ENCODE results near the gene WAC.
"Not testable (repeated sequence)": the region's sequence is repeated elsewhere in the genome, so short reads cannot be mapped to it uniquely, and the experiment has no call there.

Gene WAC

DNA sequence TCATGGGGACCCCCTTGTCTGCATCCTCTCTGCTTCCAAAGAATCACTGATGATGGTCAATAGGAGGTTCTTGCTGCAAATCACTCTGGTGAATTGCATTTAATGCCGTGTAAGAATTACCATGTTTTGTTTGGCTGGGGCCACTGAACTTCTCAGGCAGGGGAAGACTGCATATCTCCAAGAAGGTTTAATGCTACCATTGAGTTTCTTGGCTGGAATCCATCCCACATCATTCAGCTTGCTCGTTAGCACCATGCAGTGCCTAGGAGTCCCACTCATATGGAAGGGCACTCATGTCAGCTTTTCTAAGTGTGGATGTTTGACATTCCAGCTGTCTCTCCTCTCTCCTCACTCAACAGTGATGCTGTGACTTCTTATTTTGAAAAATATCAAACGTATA, 94.2 kb downstream of the WAC start:
- H3K4me1 ChIP-seq (ENCODE audit: insufficient read depth, low read length): peaks cover 5% of the 10 kb centered on the region; the same call in 1 of the 2 replicates
- H3K9me3 ChIP-seq (ENCODE audit: control insufficient read depth, insufficient read depth, low read length): no peaks in the 10 kb centered on the region
- no peak overlapping the region for H3K9ac ChIP-seq (ENCODE audit: low read depth, low read length)
- no peaks in the 10 kb centered on the region for H3K36me3 ChIP-seq (ENCODE audit: insufficient read depth, low read length)

DNA sequence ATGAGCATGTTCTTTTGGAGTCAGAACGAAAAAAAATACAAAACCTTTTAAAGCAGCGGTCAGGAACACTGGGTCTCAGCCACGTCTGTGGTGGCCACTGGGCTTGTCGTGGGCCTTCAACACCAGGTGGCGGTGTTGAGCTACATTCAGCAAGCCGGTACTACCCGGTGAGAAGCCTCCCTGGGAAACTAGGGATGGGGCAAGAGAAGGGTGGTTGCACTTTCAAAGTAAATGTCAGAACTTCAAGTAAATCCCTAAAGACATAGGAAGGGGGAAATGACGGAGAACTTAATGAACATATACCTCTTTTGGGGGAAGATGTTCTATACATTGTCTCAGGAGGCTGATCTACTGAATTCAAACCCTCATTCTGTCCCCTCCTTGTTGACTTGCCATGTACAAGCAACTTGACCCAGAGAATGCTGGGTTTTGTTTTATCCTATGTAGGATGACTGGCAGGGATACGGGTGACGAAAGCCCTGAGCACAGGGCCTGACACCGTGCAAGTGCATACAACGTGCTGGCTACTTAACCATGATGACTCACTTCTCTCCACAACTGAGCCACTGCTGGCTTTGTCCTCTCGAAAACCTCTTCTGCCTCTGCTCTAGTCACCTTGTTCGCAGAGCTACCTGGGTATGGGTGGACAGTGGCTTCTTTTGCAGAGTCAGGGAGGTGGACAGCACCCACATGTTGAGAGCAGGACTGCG, 95.4 kb downstream of the WAC start:
- no peaks in the 10 kb centered on the region for H3K9me3 ChIP-seq (ENCODE audit: control insufficient read depth, insufficient read depth, low read length)
- no peak overlapping the region; the same call in 1 of the 2 replicates for H3K9ac ChIP-seq (ENCODE audit: low read depth, low read length)
- peaks cover 5% of the 10 kb centered on the region; the same call in 1 of the 2 replicates for H3K4me1 ChIP-seq (ENCODE audit: insufficient read depth, low read length)
- no peaks in the 10 kb centered on the region for H3K36me3 ChIP-seq (ENCODE audit: insufficient read depth, low read length)

DNA sequence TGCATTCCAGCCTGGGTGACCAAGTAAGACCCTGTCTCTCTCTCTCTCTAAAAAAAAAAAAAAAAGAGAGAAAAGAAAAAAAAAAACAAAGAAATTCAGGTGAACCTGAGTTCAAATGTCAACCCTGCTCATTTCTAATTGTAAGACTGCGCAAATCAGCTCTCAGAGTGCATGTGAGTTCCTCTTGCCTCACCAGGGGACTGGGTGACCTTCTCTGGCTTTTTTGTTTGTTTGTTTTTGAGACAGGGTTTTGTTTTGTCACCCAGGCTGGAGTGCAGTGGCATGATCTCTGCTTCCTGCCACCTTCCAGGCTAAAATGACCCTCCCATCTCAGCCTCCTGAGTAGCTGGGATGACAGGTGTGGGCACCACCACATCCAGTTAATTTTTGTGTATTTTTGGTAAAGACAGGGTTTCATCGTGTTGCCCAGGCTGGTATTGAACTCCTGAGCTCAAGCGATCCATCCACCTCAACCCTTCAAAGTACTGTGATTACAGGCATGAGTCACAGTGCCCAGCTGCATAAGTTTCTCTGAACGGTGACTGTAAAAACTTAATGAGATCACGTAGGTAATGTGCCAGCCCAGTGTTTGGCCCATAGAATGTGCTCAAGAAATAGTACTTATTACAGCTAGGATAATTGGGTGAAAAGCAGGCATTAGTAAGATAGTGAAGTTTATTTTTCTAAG, 99.1 kb downstream of the WAC start:
- Histone ChIP-seq H3K9ac (ENCODE audit: low read depth, low read length) (no peak overlapping the region), H3K9me3 (ENCODE audit: control insufficient read depth, insufficient read depth, low read length) (no peaks in the 10 kb centered on the region), H3K4me1 (ENCODE audit: insufficient read depth, low read length) (peaks cover 5% of the 10 kb centered on the region; the same call in 1 of the 2 replicates), H3K36me3 (ENCODE audit: insufficient read depth, low read length) (no peaks in the 10 kb centered on the region)

DNA sequence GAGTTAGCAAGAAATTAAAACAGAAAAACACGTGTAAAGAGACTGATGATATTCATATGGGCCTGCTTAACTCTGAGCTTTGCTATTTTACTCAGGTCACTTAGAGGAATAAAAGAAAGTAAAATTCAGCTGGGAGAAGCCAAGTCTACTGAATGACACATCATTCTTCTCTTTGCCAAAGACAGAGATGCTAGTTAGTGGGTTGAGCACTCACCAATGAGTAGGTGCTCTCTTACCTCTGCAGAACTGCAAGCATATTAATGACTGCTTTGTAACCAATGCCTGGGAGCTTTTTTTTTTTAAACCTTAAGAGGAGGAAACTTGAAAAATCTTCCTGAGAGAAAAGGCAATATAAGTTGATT, 99.6 kb downstream of the WAC start:
- Histone ChIP-seq H3K9ac (ENCODE audit: low read depth, low read length) (no peak overlapping the region), H3K4me1 (ENCODE audit: insufficient read depth, low read length) (peaks cover 5% of the 10 kb centered on the region; the same call in 1 of the 2 replicates), H3K9me3 (ENCODE audit: control insufficient read depth, insufficient read depth, low read length) (no peaks in the 10 kb centered on the region), H3K36me3 (ENCODE audit: insufficient read depth, low read length) (no peaks in the 10 kb centered on the region)

DNA sequence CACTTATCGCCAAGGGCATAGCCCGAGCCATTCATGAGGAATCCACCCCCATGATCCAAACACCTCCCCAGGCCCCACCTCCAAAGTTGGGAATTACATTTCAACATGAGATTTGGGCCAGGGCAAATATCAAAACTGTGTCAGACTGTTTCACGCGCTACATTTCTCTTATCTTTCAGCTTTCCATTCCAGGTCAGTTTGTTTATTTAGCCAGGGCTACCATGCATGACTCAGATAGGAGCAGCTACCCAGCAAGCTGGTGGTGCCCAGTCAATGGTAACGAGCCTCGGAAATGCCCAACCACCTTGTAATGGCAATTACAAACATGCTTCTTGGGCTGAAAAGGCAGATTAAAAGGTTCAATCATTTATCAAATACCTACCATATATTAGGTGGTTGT, 100.8 kb downstream of the WAC start:
- no peak overlapping the region for H3K9ac ChIP-seq (ENCODE audit: low read depth, low read length)
- no peaks in the 10 kb centered on the region for H3K36me3 ChIP-seq (ENCODE audit: insufficient read depth, low read length)
- H3K4me1 ChIP-seq (ENCODE audit: insufficient read depth, low read length): no peaks in the 10 kb centered on the region; the same call in 1 of the 2 replicates
- H3K9me3 ChIP-seq (ENCODE audit: control insufficient read depth, insufficient read depth, low read length): no peaks in the 10 kb centered on the region

DNA sequence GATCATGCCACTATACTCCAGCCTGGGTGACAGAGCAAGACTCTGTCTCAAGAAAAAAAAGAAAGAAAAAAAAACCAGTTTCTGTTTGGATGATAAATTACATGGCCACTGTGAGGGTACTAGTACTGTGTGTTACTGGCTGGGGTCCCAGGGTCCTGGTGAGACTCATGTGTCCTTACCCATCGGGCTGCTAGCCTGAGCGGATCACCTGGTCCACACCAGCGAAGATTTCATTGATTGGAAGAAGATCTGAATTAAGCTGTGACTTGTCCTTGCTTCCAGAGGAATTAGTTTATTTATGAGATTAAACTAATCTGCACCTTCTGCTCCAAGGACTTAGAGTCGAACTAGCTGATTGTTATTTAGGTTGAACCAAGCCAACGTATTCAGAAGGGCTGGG, 104.4 kb downstream of the WAC start:
- Histone ChIP-seq H3K36me3 (ENCODE audit: insufficient read depth, low read length) (no peaks in the 10 kb centered on the region), H3K9ac (ENCODE audit: low read depth, low read length) (no peak overlapping the region), H3K9me3 (ENCODE audit: control insufficient read depth, insufficient read depth, low read length) (no peaks in the 10 kb centered on the region), H3K4me1 (ENCODE audit: insufficient read depth, low read length) (no peaks in the 10 kb centered on the region)

DNA sequence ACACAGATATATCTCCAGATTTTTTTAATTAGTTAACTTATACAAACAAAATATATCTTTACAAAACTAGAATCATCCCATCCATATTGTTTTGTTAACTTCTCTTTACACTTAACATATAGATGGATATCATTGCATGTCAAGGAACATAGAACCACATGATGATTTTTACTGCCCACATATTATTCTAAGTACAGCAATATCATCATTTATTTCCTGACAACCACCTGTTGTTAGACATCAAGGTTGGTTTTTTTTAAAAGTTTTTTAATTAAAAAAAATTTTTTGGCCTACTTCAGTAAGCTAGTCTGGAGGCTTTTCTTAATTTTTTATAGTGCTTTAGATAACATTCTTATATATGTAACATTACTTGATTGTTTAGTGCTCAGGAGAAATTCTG, 105.5 kb downstream of the WAC start:
- Histone ChIP-seq H3K9ac (ENCODE audit: low read depth, low read length) (no peak overlapping the region), H3K36me3 (ENCODE audit: insufficient read depth, low read length) (no peaks in the 10 kb centered on the region), H3K4me1 (ENCODE audit: insufficient read depth, low read length) (no peaks in the 10 kb centered on the region), H3K9me3 (ENCODE audit: control insufficient read depth, insufficient read depth, low read length) (no peaks in the 10 kb centered on the region)

DNA sequence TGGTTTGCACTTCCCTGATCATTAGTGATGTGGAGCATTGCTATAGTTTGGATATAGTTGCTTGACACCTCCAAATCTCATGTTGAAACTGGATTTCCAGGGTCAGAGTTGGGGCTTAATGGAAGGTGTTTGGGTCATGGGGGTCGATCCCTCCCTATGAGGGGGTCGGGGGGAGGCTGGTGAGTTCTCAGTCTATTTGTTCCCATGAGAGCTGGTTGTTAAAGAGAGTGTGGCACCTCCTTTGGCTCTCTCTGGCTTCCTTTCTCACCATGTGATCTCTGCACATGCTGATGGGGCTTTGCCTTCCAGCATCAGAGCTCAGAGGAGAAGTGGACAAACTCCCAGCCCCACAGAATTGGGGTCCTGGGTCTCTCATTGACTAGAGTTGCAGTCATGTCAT, 107.6 kb downstream of the WAC start:
- H3K36me3 ChIP-seq (ENCODE audit: insufficient read depth, low read length): no peaks in the 10 kb centered on the region

DNA sequence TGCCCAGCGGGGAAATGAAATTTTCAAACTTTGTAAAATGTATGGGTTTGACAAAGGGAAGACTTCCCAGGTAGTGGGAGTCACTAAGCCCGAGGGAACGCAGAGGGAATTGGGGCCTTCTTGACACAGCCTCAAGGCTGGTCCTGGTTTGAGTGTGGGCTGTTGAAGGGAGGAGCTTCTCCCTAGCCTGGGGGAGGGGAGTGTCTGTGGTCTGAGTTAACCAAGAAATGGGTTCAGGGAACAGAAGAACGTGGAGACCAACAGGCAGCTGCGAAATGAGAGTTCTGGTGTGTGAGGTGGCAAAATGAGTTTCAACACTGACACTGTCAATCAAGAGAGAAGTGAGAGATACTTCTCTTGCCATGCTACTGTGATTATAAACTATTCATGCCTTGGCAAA, 111.7 kb downstream of the WAC start:
- no peaks in the 10 kb centered on the region for H3K4me1 ChIP-seq (ENCODE audit: insufficient read depth, low read length)
- H3K36me3 ChIP-seq (ENCODE audit: insufficient read depth, low read length): no peaks in the 10 kb centered on the region; the same call in 1 of the 2 replicates
- no peak overlapping the region for H3K9ac ChIP-seq (ENCODE audit: low read depth, low read length)
- H3K9me3 ChIP-seq (ENCODE audit: control insufficient read depth, insufficient read depth, low read length): no peaks in the 10 kb centered on the region; the same call in 1 of the 2 replicates

More for the DNA sequence above, 107.6 kb downstream of the WAC start:
- Histone ChIP-seq H3K9ac (ENCODE audit: low read depth, low read length) (no peak overlapping the region), H3K4me1 (ENCODE audit: insufficient read depth, low read length) (no peaks in the 10 kb centered on the region), H3K9me3 (ENCODE audit: control insufficient read depth, insufficient read depth, low read length) (no peaks in the 10 kb centered on the region)

DNA sequence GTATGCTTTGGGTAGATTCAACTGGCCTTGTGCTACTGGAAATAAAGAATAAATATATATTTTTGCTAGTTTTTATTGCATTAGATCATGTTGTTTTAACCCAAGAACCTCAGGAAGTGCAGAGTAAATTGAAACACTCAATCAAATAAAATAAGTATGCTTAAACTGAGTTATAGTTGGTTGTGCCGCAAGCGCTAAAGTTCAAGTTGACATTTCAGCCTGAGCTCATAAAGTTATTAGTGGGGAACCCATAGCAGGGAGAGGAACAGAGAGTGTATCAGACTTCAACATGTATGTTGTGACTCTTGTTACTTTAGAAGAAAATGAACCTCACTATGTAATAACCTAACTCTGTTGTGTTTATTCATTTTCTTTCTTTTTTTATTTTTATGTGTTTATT, 119.2 kb downstream of the WAC start:
- no peaks in the 10 kb centered on the region; the same call in 1 of the 2 replicates for H3K36me3 ChIP-seq (ENCODE audit: insufficient read depth, low read length)
- H3K9ac ChIP-seq (ENCODE audit: low read depth, low read length): no peak overlapping the region
- H3K9me3 ChIP-seq (ENCODE audit: control insufficient read depth, insufficient read depth, low read length): no peaks in the 10 kb centered on the region; the same call in 1 of the 2 replicates
- H3K4me1 ChIP-seq (ENCODE audit: insufficient read depth, low read length): no peaks in the 10 kb centered on the region

DNA sequence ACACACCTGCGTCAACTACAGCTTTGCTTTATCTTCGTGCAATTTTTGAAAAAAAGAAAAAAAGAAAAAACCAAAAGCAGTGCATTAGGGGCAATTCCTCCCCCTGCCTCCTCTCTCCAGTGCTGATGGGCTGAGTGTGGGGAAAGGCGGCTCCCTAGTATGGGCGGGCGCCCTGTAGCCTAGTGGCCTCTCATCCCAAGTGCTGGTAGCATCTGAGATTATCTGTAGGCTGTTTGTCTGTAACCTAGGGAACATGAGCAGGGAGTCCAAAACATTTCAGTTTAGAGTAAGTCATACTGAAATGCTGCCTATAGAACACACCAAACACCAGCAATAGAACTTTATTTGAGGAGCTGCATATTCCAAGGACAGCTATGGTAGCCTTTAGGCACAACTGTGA, 119.8 kb downstream of the WAC start:
- H3K9ac ChIP-seq (ENCODE audit: low read depth, low read length): no peak overlapping the region
- H3K36me3 ChIP-seq (ENCODE audit: insufficient read depth, low read length): no peaks in the 10 kb centered on the region; the same call in 1 of the 2 replicates
- H3K4me1 ChIP-seq (ENCODE audit: insufficient read depth, low read length): no peaks in the 10 kb centered on the region
- no peaks in the 10 kb centered on the region; the same call in 1 of the 2 replicates for H3K9me3 ChIP-seq (ENCODE audit: control insufficient read depth, insufficient read depth, low read length)

DNA sequence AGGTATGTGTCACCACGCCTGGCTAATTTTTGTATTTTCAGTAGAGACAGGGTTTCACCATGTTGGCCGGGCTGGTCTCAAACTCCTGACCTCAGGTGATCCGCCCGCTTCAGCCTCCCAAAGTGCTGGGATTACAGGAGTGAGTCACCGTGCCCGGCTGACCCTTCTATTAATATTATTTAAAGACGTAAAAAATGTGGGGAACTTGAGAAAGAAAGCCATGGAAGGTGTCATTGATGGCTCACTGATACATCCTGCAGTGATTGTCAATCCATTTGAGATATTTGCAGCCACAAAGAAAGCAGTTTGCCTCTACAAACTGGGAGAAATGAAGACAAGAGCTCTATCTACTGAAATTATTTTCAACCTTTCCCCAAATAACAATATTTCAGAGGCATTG, 125.9 kb downstream of the WAC start:
- not testable (repeated sequence) for H3K36me3 ChIP-seq (ENCODE audit: insufficient read depth, low read length); H3K4me1 ChIP-seq (ENCODE audit: insufficient read depth, low read length); H3K9me3 ChIP-seq (ENCODE audit: control insufficient read depth, insufficient read depth, low read length); H3K9ac ChIP-seq (ENCODE audit: low read depth, low read length)

DNA sequence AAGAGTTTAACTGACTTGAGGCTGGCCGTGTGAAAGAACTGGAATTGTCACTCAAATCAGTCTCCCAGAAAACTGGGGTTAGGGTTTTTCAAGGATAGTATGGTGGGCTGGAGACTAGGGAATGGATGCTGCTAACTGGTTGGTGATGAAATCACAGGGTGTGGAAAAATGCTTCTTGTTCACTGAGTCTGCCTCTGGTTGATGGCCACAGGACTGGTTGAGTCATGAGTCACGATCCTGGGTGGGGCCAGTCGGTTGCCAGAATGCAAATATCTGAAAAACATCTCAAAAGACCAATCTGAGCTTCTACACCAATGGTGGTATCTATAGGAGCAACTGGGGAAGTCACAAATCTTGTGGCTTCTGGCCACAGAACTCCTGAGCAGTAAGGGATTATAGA, 128.1 kb downstream of the WAC start:
- H3K9ac ChIP-seq (ENCODE audit: low read depth, low read length): no peak overlapping the region
- no peaks in the 10 kb centered on the region for H3K4me1 ChIP-seq (ENCODE audit: insufficient read depth, low read length)
- H3K36me3 ChIP-seq (ENCODE audit: insufficient read depth, low read length): no peaks in the 10 kb centered on the region
- no peaks in the 10 kb centered on the region for H3K9me3 ChIP-seq (ENCODE audit: control insufficient read depth, insufficient read depth, low read length)

DNA sequence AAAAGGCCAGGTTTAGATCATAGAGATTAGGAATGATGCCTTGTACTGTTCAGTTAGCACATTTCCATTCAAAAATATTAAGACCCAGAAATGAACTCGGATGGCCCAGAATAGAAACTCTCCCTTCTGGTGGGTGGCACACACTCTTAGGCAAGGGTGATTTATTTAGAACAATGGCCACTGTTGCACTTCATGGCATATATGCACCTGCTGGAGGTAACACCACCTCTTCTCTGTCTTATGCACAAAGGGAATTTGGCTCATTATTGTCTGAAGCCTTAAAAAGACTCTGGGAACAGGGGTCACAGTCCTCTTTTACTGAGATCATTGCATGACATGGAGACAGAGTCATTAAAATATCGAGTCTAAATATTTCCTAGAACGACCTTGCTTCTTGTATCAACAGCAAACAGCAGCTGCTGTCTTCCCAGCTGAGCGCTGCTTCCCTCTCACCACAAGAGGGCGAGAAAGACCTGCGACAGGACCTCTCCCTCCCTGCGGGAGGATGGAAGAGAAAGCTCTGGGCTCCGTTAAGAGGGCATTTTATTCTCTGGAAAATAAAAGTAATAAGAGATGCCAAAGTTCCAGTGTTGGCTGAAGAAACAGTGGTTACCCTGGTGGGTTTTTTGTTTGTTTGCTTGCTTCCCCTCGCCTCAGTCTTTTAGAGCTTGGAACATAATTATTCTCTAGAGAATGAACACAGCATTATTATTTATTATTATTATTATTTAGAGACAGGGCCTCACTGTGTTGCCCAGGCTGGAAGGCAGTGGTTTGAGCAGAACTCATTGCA, 130.9 kb downstream of the WAC start:
- H3K9ac ChIP-seq (ENCODE audit: low read depth, low read length): no peak overlapping the region
- no peaks in the 10 kb centered on the region for H3K36me3 ChIP-seq (ENCODE audit: insufficient read depth, low read length)
- peaks cover 6% of the 10 kb centered on the region; the same call in 1 of the 2 replicates for H3K4me1 ChIP-seq (ENCODE audit: insufficient read depth, low read length)
- no peaks in the 10 kb centered on the region for H3K9me3 ChIP-seq (ENCODE audit: control insufficient read depth, insufficient read depth, low read length)

All from ES-I3 (cell line).